ENCODE measurements around the gene ZIC5.
A peak's percentile ranks its signal among the peaks of the same experiment; 100 is the strongest.

Gene ZIC5

GRCh38 chr13:99971576-99972189, at the start of gene ZIC5:
Gene ZIC5 (minus strand): TSS chr13:99971767. CDS start chr13:99971603, 164 bp downstream.
- DNase-seq, result no peak

DNA sequence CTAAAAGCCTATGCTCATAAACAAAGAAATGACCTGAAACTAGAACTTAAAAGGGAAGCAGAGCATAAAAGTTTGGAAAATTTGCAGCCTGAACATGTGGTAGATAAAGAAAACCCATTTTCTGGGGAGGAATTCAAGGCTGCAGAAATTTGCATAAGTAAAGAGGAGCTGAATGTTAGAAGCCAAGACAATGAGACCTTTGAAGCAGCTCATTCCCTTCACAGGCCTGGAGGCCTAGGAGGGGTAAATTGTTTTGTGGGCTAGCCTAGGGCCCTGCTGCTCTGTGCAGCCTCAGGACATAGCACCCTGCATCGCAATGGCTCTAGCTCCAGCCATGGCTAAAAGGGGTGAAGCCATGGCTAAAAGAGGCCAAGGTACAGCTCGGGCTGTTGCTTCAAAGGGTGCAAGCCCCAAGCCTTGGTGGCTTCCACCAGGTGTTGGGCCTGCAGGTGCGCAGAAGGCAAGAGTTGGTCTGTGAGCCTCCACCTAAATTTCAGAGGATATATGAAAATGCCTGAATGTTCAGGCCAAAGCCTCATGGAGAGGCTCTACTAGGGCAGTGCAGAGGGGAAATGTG, 48.3 kb upstream of the ZIC5 start:
- no peak for DNase-seq

GRCh38 chr13:100014621-100015020, 43.1 kb upstream of the ZIC5 start:
- no peak for DNase-seq

DNA sequence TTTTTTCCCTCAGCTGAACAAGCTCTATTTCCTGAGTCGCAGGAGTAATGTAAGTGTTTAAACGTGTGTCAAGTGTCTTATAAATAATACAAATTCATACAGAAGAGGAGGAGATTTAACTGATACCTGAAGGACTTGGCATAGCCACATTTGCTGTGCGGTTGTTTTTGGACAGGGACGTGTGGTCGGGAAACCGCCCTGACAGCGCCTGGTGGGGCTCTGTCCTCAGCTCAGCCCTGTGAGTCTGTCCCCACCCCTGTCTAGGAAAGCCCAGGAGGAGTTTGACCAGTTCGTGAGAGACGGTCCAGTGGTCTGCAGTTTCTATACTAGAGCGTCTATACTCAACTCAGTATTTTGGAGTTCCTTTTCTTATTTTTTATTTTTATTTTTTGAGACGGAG, 26.7 kb upstream of the ZIC5 start:
- no peak for DNase-seq

GRCh38 chr13:99997702-99998214, 26.2 kb upstream of the ZIC5 start:
- no peak for DNase-seq

- DNase-seq, result no peak
These were observed 24.9 kb upstream of the ZIC5 start for GRCh38 chr13:99996381-99996973.

DNA sequence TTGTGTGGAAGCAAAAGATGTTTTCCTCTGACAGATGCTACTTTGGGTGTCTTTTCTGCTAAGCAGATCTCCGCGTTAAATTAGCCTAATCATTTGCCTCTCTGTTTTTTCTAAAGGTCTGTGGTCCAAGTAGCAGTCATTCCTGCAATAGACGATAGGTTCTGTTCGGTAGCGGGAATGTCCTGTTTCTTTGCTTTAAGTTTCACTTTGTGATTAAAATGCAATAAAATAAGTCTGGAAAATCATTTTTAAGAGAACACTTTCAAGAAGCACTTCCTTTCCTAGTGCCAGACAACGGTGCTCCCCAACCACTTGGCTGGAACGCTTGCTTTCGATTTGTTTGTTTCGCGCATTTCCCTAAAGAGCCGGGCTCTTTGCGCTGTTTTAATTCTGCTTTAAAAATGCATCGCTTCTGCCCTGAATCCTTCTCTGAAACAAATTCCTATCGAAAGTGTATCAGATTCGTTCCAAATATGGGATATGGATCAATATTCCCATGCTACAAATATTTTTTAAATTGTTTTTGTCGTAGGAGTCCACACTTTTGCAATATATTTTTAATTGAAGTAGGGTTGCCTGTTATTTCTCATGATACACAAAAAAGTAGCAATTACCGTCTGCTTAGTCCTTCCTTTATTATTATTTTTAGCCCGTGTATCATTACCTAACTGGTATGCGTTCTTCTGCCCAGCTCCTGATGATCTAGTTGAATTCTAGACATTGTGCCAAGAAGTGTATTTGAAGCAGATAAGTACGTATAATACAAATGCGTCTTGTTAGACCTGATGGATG, 24.2 kb upstream of the ZIC5 start:
- no peak for DNase-seq

- no peak for DNase-seq
These were observed 23.6 kb upstream of the ZIC5 start for GRCh38 chr13:99995104-99995588.

GRCh38 chr13:99994638-99995020, 23.1 kb upstream of the ZIC5 start:
- DNase-seq, result no peak

DNA sequence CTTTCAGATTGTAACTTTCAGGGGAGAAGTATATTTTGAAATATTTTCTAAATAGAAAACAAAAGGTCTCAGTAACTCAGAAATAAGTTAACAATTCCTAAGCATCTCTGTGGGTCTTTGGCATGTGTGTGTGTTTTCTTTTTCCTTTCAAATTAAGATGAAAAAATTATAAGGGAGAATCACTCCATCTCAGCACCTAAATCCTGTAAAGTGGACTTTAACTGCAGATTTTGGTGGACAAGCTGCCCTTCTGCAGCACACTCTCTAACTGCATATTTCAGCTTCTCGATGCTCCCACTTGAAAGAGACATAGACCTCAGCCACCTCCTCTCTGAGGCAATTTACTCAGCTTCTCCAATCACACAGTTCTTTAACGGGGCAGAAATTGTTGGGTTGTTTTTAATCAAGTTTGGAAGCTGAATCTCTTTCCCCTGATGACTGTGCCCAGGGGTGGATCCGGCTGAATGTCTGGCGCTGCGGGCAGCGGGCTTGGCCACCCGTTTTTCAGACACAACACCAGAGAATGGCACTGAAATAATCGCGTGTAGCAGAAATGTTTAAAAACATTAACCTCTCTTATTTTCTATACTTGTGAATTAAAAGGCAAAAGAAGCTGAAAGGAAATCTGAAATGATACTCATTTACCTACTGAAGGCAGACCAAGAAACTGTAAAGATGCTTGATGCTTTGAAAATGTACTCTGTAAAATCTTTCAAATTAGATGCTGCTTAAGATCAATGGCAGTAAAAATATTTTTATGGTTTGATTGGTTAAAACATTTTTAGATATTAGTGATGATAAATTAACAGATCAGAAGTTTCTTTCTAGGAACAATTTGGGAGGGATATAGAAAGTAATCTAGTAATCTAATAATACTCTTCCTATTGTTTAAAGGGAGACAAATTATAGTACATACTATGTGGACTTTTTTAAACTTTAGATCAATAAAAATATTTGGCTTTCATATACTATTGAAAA, 22.4 kb upstream of the ZIC5 start:
- DNase-seq, result no peak

DNA sequence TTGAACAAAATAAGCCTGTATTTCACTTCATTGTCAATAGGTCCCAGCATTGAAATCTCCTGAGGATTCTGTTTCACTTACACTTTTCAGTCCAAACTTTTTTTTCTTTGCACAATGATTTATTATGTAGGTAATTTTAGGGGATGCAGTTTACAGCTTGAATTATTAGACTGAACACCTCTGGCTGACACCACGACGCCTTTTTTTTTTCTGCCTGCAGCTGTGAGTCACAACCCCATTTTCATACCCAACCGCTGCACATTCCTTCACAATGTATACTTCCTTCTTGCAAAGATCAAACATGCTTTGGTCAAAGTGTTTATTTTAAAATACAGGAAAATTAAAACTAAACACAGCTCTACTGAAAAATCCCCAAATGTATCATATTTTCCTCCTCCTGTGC, 21.4 kb upstream of the ZIC5 start:
- peak; percentile 44 to 60 for DNase-seq

DNA sequence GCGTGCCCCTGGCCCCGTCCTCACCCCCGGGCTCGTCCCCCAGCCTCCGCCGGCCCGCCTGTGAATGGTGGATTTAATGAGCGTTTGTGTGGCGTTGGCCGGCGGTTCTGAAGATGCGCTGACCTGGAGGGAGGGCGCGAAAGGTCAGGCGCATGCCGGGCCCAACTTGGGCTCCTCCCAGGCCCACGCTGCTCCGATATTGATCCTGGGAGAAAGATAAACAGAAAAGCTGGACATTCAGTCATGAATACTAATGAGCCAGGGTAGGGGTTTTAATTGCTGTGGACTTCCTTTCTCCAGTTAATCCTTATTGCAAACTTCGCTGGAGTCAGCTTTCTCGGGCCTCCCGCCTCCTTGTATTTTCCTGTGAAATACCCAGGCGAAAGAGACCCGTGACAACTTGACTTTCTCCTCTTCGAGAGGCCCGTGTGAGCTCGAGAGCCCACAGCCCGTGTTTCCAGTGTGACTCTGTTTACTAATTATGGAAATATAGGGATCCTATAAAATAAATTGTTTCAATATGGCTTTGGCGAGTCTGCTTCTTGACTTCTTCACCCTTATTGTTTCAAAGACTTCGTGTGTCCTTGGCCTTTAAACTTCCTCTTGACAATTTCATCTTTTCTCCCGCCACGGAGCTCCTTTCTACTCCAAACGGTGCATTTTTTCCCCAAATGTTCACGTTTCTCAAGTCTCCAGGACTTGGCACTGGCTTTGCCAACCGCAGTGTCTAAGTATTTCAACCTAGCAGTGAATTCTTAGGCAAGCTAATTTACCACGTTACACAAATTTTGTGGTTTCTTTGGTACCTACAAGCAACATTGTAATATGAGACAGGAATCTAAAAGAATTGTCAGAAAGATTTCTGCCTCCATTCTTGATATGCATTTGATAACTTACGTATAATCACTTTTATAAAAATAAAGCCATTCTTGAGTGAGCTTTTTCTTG, 20.5 kb upstream of the ZIC5 start:
- DNase-seq, result peak; percentile 40 to 45

DNA sequence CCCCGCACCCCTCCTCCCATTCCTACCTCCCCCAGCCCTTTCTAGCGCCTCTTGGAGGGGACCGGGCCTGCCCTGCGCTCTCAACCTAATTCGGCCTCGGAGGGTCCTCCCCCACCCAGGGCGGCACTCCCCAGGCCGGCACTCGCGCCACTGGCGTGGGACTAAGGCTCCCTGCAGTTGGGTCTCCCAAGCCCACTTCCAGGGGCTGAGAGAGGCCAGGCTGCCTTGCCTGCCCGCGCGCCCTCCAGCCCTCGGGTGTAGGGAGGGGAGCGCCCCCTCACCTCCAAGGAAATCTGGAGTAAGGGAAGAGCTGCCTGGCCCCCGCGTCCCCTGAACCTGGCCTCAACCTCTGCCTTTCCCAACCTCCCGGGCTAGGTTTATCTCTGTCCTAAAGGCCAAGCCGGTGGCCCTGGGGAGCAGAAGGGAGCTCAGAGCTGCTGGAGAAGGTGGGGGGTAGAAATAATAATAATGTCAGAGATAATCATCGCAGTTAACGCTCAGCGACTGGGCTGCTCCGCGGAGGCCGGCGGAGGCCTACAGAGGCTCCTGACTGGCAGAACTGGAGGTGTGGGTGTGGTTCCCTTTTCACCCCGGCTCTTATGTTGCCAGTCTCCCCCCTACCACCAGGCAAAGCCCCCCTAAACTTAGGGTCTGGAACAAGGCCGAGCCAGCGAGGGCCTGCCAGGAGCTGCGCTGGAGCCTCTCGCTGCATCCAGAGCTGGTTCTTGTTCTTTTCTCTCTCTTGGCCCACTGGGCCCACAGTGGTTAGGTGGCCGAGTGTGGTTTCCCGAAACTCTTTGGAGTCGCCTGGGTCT, 19.7 kb upstream of the ZIC5 start:
- DNase-seq, result no peak

DNA sequence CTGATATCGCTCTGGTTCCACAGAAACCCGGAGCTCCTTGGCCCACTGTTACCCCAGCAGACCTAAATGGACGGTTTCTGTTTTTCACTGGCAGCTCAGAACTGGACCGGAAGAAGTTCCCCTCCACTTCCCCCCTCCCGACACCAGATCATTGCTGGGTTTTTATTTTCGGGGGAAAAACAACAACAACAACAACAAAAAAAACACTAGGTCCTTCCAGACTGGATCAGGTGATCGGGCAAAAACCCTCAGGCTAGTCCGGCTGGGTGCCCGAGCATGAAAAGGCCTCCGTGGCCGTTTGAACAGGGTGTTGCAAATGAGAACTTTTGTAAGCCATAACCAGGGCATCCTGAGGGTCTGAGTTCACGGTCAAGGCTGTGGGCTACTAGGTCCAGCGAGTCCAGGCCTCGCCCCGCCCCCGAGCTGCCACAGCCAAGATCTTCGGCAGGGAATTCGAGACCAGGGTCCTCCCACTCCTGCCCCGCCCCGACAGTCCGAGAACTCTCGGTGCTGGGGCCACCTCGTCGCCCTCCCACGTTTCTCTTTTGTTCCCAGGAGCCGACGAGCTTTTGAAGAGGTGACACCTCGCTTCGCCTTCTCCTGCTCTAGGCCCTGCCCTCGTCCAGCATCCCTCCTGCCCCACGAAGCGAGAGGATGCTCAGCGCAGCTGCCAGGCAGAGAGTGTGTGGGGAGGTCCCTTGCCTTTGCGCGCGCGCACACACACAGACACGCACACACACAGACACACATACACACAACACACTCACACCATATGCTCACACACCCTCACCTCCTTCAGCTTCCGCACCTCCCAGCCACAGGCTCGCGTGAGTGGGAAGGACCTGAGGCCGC, 18.8 kb upstream of the ZIC5 start:
- DNase-seq, result no peak

DNA sequence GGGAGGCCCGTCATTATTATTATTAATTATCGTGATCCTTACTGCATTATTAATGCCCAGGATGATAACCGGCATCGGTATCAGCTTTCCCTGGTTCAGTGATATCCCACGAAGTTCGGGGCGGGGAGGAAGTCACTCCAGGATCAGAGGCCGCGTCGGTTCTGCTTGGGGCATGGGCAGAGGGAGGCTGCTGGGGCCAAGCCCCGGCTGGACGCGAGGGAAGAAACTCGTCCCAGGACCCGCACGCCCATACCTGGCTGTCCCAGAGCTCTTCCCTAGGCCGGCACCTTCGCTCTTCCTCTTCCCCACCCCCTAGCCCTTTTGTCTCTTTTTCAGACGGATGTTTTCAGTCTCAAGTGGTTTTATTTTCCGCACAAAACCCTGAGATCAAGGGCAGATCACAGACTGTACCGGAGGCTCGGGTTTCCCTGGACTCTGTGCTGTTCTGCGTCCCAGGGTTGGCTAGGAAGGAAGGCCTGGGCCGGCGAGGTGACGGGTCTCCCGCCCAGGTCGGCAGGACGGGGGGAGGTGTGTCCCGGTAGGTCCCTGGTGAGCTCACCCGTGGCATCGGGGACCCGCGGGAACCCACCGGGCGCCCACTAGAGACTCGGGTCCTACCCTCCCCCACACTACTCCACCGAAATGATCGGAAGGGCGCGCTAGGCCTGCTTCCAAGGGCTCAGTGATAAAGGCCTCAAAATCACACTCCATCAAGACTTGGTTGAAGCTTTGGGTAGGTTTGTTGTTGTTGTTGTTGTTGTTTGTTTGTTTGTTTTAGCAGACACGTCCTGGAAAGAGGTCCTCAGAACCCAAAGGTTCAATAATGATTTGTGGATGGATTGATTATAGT, 17.9 kb upstream of the ZIC5 start:
- DNase-seq, result no peak

- DNase-seq, result no peak
These were observed 17.1 kb upstream of the ZIC5 start for GRCh38 chr13:99988529-99989275.
